Measurements from ENCODE around the gene SLC22A17. TPM values are rescaled to one million over a fixed set of nuclear protein-coding genes. Genes with fewer than 3 reads are reported as not detected.

Gene SLC22A17
- total and polyA plus RNA-seq, 9 of the 15 experiments (the other 6 are each of a cell fraction or from before 2014, with no cell fraction given), result 0.07 to 0.09 TPM; not detected in 7

- 2% methylated on average over 8 of the region's 8 CpGs for WGBS (ENCODE audit: insufficient coverage, low coverage, missing lambda C conversion rate)
- H3K4me2 ChIP-seq (ENCODE audit: insufficient read depth, low read length), result no peak overlapping the region
- ATAC-seq (no peak), FAIRE-seq (no peak), DNase-seq (ENCODE audit: extremely low read depth in 1 of 4, low spot score in 3 of 4) (no peak)
- H3K36me3 ChIP-seq (ENCODE audit: control insufficient read depth, insufficient read depth, low read length), result no peaks in the 10 kb centered on the region
- intact Hi-C loops (cut with micrococcal nuclease) (no loop called here), in situ Hi-C loops (cut with MboI) (no loop called here)
- H3K4me1 ChIP-seq (replicated peaks in 1 of 2; ENCODE audit: control insufficient read depth in 2 of 2, insufficient read depth in 2 of 2, low read length in 2 of 2), result peaks cover 0 to 10% of the 10 kb centered on the region in 2 experiments; a peak in 3 of 5 replicates
- H3K4me3 ChIP-seq, result no peak overlapping the region
- no peak overlapping the region for H2AFZ ChIP-seq (ENCODE audit: low read depth, low read length)
- H3K9ac ChIP-seq (ENCODE audit: insufficient read depth in 1 of 2, low read depth in 2 of 2, low read length in 2 of 2), result no peak overlapping the region; a peak in 1 of 4 replicates
- H3K9me1 ChIP-seq (ENCODE audit: control insufficient read depth, insufficient read depth, low read length), result no peaks in the 10 kb centered on the region
- H3K27ac ChIP-seq (ENCODE audit: extremely low read depth, low read depth, low read length), result no peak overlapping the region
- no peaks in the 10 kb centered on the region; the same call in 1 of the 2 replicates for H4K20me1 ChIP-seq (replicated peaks; ENCODE audit: control insufficient read depth, insufficient read depth, low read length)
- POLR2A ChIA-PET, result interaction anchor here (0.6 kb wide), 1 partner anchor 28 kb away, joined by 3 read pairs; no protein-coding TSS in a partner anchor
- H3K27me3 ChIP-seq (ENCODE audit: control insufficient read depth in 2 of 2, insufficient read depth in 2 of 2, low read length in 2 of 2), result peaks cover 14 to 53% of the 10 kb centered on the region in 2 experiments
- CTCF ChIA-PET (ENCODE audit: low intra/inter-chr PET ratio), result no interaction called here
- no peaks in the 10 kb centered on the region for H3K9me3 ChIP-seq (replicated peaks; ENCODE audit: control insufficient read depth, insufficient read depth, low read depth, low read length)
- no TSS peak for BruUV-seq (replicated peaks)
- TF ChIP-seq NRF1 (conservative IDR thresholded peaks at IDR 0.05 in 1 of 2, IDR thresholded peaks at IDR 0.05 in 1 of 2), result no peak
- no peak for TF ChIP-seq SMAD4 (CRISPR knock-in tag; conservative IDR thresholded peaks at IDR 0.05)
- no peak for TF ChIP-seq ZNF407 (IDR thresholded peaks at IDR 0.05; ENCODE audit: low read depth)
- no peak for TF ChIP-seq ZNF197 (CRISPR knock-in tag; IDR thresholded peaks at IDR 0.05; ENCODE audit: low read depth)
- TF ChIP-seq TGIF2 (CRISPR knock-in tag; IDR thresholded peaks at IDR 0.05), result no peak
- no peak for TF ChIP-seq MBD1 (CRISPR knock-in tag; IDR thresholded peaks at IDR 0.05)
- no peak for TF ChIP-seq CTBP1 (IDR thresholded peaks at IDR 0.05; ENCODE audit: borderline replicate concordance)
- TF ChIP-seq SIN3A (IDR thresholded peaks at IDR 0.05; ENCODE audit: borderline replicate concordance in 2 of 2, control insufficient read depth in 1 of 2, low read depth in 2 of 2, low read length in 2 of 2), result no peak
- TF ChIP-seq ZFP91 (CRISPR knock-in tag; IDR thresholded peaks at IDR 0.05), result no peak
- no peak for TF ChIP-seq SUPT5H (IDR thresholded peaks at IDR 0.05)
- TF ChIP-seq NFIX (CRISPR knock-in tag; IDR thresholded peaks at IDR 0.05; ENCODE audit: low read depth), result no peak
- no peaks in the 10 kb centered on the region for H3K79me2 ChIP-seq (ENCODE audit: control insufficient read depth, insufficient read depth, low read length)
These were observed 4.6 kb upstream of the SLC22A17 start for GRCh38 chr14:23357261-23357660.
